Measurements from ENCODE around the gene UNC13D.
"Not testable (repeated sequence)": the region's sequence is repeated elsewhere in the genome, so short reads cannot be mapped to it uniquely, and the experiment has no call there.

Gene UNC13D

DNA sequence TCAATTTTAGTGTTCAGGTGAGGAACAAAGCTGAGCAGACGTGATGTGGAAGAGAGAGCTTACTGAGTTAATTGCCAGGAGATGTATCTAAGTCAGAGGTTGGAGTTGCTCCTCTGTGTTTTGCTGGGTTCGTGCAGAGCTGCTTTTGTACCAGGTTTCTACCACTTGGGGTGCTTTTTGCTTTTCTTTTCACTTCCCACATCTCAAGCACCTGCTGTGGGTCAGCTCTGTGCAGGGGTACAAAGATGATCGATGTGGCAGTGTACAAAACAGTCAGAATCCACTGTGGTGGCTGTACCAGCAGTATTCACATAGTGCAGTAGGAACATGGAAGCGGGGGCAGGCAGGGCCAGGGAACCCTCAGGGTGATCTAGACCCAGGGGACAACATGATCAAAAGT is 44.8 kb downstream of the UNC13D start:
- DNase-seq (ENCODE audit: low read depth): no peak

DNA sequence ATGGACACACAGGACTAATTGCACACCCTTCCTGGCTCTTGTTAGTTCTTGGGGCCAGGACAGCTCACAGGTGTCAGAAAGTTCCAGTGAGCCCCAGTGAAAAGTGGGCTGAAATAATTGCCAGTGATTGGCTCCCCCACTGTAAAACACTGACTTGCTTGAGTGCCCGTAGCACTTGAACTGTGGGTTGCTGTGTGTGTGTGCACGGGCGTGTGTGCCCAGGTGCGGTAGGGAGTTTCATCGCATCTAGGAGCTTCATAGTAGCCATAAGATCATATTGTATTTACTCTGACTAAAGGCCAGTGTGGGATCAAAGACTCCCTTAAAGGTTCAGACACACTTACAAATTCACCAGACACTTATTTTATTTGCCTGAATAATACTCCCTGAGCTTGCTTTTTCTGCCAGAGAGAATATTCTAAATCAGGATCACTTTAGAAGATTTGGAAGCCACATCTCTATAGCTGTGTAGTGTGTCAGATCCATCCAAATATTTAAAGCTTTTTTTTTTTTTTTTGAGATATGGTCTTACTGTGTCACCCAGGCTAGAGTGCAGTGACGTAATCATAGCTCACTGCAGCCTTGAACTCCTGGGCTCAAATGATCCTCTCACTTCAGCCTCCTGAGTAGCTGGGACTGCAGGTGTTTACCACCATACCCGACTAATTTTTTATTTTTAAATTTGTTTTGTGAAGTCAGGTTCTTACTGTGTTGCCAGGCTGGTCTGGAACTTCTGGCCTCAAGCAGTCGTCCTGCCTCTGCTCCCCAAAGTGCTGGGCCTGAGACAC is 48.2 kb downstream of the UNC13D start:
- no peak for DNase-seq (ENCODE audit: low read depth)

DNA sequence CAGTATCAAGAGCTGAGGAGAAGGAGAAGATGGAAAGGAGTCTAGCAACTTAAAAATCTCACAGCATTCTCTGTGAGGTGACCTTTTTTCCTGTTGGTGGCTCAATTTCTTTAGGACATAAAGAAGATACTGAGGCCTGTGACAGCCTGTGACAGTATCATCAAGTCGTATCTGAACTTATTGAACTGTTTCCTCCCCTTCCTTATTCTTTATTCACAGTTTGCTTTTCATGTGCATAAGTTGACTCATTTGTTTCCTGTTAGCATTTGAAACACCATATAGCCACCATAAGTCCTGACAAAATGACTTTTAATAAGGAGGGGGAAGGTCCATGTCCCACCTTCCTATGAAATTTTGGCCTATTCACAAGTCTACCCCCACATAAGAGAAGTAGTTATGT is 50.7 kb downstream of the UNC13D start:
- DNase-seq (ENCODE audit: low read depth): no peak

DNA sequence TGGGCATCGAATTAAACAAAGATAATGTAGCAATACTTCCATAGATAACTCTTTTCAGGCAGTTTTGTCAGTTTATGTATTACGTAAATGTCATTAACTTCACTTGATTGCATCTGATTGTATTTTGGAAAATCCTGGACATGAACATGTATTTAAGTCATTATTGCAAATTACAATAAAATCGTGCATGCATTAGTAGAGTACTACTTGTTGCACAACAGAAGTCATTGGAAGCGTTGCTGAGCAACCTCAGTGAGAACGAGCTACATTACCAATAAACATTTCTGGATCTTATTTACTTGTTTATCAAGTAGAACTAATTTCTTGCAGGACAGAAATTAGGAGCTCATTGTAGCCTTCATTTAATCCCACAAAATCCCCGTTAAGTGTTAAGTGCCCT is 53.0 kb downstream of the UNC13D start:
- no peak for DNase-seq (ENCODE audit: low read depth)

DNA sequence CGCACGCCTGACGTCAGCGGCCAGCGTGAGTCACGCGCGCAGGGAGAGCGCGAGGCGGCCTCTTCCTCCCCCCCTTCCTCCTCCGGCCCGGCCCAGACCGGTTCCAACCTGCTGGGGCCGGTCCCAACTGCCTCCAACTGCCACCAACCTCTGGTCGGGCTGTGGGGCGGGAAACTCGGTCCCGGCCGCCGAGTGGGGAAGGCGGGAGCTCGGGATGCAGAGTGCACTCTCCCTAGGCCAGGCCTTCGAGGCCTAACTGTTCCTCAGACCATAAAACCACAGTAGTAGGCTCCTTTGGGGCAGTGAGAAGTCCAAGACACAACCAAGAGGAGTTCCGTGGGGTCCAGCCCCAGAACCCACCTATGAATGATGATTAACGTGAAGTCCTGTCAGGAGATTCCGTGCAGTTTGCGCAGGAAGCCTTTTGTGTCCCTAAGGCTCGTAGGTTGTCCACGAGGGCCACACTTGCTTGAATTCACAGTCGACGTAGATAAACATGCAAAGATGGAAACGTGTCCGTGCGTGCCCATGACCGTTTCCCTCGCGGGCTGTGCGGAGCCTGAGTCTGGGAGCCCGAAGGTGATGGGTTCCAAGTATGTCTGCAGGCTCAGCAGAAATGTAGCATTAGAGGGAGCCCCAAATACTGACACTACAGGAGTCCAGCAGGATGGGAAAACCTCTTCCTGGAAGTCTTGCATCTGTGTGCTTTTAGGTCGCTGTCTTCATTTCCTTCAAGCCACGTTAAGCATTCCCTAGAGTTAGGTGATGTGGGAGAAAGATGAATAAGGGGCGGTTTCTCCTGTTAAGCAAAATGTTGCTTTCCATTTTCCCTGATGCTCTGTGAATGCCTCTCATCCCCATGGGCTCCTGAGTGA is 59.0 kb downstream of the UNC13D start:
- peak; percentile 90 for DNase-seq (ENCODE audit: low read depth)

DNA sequence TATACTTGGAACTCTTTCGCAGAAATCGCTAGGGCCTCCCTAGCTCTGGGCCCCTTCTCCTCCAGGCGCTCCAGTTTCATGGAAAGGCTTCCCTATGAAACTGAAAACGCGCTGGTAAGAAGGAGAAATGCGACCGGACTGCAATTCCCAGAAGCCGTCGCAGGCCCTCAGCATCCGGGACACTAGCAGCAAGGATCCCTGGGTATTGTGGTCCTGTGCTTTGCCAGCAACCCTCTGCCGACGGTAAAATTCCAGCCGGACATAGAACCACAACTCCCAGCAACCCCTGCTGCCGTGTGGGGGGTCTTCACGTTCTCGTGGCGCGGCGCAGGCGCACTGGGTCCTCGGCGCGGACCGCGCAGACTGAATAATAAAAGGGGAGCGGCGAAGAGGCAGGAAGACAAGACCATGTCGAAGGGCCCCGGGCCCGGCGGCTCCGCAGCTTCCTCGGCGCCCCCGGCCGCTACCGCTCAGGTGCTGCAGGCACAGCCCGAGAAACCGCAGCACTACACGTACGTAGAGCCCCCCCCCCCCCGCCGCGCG is 59.7 kb downstream of the UNC13D start, which contains the start of gene UNK:
UNK (plus strand) TSS at position 334 of the 543 bp plus-strand sequence; CDS start at position 409, 75 bp downstream.
- DNase-seq (ENCODE audit: low read depth): peak; percentile 99

DNA sequence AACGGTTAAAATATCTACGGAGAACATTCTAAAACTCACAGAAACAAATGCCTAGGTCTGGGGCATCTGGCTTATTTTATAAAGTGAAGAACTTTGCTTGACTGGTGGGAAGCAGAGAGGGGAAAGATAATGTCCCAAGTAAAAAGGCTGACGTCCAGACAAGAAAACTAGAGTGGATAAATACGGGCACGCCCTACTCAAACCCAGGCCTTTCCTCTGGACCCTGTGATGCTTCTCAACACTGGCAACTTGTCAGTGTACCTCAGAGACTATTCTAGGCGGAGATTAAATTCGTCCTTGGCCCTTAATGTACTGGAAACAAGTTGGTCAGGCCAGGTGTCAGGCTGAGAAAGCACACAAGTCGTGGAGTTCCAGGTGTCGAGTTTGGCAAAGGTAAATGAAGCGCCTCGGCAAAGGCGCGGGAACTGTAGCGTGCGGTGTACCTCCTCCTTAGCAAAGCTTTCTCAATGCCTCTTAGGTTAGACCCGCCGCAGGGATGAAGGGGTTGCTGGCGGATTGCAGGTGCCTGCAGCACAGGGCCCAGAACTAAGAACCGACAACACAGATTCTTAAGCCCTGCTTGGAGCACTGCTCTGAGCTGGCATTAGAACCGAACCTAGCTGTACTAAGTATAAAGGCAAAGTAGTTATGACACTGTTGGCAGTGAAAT is 60.3 kb downstream of the UNC13D start:
- no peak for DNase-seq (ENCODE audit: low read depth)

DNA sequence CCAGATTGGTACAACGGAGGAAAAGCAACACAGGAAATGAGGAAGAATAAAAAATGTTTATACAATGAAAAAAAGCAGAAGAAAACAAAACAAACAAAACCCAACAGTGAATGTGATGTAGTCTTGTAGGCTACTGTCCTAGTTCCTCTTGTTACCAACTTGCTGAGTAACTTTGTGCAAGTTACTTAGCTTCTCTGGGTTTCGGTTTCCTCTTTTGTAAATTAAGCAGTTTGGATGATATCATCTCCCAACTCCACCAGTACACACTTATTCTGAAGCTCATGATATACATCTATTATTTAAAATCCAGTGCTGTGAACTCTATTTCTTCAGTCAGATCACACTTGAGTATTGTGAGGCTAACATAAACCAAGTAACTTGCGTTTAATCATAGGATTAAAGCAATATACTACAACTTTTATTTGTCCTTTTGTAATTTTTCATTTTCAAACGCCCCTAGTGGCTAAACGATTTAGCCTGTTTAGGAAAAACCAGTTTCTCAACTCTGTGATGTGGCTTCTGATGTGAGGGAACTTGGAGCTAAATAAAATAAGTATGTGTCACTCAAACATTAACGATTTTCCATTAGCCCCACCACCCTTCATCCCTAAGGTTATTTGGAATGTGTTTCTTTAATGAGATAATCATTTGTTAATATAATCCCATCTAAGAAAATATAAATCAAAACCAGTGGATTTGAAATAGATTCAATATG is 61.0 kb downstream of the UNC13D start:
- no peak for DNase-seq (ENCODE audit: low read depth)

DNA sequence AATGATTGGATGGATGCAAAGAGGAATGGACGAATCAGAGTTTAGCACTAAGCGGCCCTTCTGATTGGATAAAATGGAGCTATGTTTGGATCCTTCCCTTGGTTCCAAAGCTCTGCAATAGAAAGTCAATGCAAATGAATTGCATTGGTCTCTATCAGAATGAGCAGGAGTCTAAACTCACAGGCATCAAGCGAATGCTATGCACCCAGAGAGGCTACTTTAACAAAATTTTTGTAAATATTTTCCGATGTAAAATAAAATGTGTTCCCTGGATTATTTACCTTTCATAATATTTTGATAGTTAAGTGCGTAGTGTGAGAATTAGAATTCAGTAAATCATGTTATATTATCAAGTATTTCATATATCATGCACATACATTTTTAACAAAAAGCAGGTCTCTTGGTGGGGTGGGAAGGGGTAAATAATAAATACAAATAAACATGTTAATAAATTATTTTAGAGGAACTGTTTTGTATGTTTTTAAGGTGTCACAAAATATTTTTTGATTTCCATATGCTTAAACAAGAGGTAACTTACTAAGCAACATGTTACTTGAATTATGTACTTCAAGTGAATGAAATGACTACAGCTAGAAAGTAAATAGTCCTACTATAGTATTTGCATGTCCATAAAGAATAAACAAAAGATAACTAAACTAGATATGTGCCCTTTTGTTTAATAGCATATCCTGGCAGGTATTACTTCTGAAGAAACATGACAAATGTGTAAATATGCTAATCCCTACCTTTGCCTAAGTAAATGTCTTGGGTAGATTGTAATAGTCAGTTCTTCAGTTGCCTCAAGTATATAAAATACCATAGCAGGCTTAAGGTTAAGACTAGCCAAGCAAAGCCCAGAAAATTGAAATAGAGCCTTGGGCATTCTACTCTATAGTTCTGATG is 64.0 kb downstream of the UNC13D start:
- no peak for DNase-seq (ENCODE audit: low read depth)

DNA sequence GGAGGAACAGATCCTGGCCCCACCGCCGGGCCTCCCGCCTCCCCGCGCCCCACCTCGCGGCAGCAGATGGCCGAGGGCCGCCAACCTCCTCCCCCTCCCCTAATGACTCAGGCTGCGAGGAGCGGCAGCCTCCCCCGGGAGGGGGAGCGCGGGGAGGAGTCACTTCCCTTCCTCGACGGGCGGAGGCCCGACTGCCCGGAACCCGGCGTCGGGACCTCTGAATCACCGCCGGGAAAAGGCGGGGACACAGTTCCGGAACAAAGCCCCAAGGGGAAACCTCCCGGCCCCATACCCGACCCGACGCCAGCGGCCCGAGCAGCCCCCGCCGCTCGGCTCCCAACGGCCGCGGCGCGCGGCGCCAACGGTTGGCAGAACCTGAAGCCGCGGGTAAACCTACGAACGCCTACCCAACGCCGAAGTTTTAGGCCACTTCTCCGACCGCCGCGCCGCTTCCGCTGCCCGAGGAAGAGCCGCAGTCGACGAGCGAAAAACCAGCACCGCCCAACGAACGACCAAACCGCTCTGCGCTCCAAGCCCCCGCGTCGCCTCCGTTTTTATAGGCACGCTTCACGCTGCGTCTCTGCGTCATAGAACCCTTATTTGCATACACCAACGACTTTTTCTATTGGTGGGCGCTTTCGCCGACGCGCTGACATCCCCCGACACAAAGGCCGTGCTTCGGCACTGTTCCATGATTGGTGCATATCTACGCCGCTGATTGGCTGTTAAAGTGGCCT is 64.8 kb downstream of the UNC13D start:
- peak; percentile 100 for DNase-seq (ENCODE audit: low read depth)

DNA sequence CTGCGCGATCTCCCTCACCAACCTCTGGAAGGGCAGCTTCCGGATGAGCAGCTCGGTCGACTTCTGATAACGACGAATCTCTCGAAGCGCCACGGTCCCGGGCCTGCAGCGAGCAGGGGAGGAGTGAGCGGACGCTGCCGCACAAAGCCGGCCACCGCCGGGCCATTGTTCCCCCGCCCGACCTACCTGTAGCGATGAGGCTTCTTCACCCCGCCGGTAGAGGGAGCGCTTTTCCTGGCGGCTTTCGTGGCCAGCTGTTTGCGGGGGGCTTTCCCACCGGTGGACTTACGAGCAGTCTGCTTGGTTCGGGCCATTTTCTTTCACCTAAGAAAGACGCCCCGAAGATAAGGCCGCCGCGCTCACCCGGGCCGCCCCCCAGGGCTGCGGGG is 65.3 kb downstream of the UNC13D start:
- no peak for DNase-seq (ENCODE audit: low read depth)

DNA sequence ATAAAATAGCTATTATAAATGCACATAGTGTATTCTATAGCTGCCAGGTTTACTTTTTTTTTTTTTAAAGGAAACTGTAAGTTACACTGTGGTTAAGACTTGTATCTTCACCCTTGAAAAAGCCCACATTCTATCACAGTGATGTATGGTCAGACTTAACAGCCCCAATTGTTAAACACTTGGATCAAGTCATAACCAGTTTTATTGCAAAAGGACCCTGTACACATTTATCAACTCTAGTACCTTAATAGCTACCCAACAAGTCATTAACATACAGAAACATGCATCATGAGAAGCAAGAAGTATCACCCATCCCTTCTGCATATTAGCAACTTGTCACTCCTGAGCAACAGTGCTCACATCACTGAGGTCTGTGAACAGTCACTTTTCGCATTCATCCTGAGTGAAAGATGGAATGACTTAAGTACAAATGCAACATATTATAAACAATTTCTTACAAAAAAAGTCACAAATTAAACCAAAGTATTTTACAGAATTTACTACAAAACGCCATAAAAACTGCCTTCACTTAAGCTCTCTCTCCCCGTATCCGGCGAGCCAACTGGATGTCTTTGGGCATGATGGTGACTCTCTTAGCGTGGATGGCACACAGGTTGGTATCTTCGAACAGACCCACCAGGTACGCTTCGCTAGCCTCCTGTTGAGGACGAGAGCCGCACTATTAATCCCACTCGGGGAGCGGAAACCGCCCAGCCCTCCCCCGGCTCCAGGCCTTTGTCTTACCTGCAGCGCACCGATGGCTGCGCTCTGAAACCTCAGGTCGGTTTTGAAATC is 65.9 kb downstream of the UNC13D start:
- DNase-seq (ENCODE audit: low read depth): not testable (repeated sequence)

DNA sequence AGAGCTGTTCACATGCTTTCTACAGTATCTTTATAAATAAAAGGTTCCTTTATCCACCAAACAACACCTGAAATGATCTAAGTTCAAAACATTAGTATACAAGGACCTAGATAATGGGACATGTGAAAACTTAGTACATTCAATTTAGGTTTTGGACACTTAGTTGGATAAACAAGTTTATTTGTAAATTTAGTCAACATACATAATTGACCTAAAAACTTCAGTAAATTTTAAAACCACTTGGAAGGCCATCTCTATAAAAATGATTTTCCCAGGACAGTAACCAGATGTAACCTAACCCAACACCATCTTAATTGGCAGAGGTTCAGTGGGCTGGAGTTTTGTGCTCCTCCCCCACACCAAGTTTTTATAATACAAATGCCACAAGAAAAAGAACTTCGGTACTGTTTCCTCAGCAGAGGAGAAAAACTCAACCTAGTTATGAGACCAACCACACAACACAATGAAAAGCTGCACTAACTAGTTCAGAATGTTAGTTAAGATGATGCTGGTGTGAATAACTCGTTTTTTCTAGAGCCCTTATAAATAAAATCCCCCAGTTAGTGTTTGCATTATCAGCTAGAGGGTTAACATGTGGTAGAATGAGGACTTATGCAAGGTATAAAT is 66.8 kb downstream of the UNC13D start:
- DNase-seq (ENCODE audit: low read depth): no peak

Data from fibroblast of the conjunctiva (primary cell).